ENCODE data around the gene EIPR1. TPM values are rescaled to one million over a fixed set of nuclear protein-coding genes. Genes with fewer than 3 reads are reported as not detected.

The EIPR1 gene
- total RNA-seq, 4 donors from 2014 or later = 26.1 to 51.6 (median 40.0) TPM

GRCh38 chr2:3418766-3419404 is 41.3 kb upstream of the EIPR1 start:
- Histone ChIP-seq H3K27me3 (no peaks in the 10 kb centered on the region), H3K27ac (no peak overlapping the region), H3K4me3 (replicated peaks in 1 of 3) (no peak overlapping the region), H3K4me1 (peaks cover 10 to 13% of the 10 kb centered on the region in 2 donors), H3K36me3 (peaks cover 5 to 20% of the 10 kb centered on the region in 2 donors), H3K9me3 (no peaks in the 10 kb centered on the region)
- WGBS, 2 donors = 89 to 90% methylated on average over 11 of the region's 11 CpGs
- TF ChIP-seq CTCF (IDR thresholded peaks at IDR 0.05) (no peak), POLR2A (IDR thresholded peaks at IDR 0.05) (no peak)
- intact Hi-C loops (cut with DNase I) = no loop called here
- DNase-seq = no peak

- TF ChIP-seq POLR2A (IDR thresholded peaks at IDR 0.05) (no peak), CTCF (IDR thresholded peaks at IDR 0.05) (no peak)
- intact Hi-C loops (cut with DNase I) = no loop called here
- H3K9me3 ChIP-seq = no peaks in the 10 kb centered on the region
- WGBS, 2 donors = 39 to 69% methylated on average over 25 of the region's 25 CpGs
- no peaks in the 10 kb centered on the region for H3K36me3 ChIP-seq
- H3K27ac ChIP-seq = peak overlapping the region; percentile 71 to 81 (median 80)
- peak; percentile 96 to 98 for DNase-seq
- H3K4me3 ChIP-seq (replicated peaks in 1 of 3) = no peak overlapping the region
- H3K27me3 ChIP-seq = no peaks in the 10 kb centered on the region
- peaks cover 22 to 29% of the 10 kb centered on the region in 2 donors for H3K4me1 ChIP-seq
Measured at GRCh38 chr2:3414133-3414860, 36.7 kb upstream of the EIPR1 start.

GRCh38 chr2:3413697-3414096 is 36.1 kb upstream of the EIPR1 start:
- no peak for DNase-seq
- Histone ChIP-seq H3K36me3 (no peaks in the 10 kb centered on the region), H3K4me1 (peaks cover 22 to 29% of the 10 kb centered on the region in 2 donors), H3K27ac (peak overlapping the region; percentile 71 to 81 (median 80)), H3K4me3 (replicated peaks in 1 of 3) (no peak overlapping the region), H3K27me3 (no peaks in the 10 kb centered on the region), H3K9me3 (no peaks in the 10 kb centered on the region)
- WGBS, 2 donors = 97 to 98% methylated on average over 4 of the region's 4 CpGs
- TF ChIP-seq CTCF (IDR thresholded peaks at IDR 0.05) = no peak
- no peak for TF ChIP-seq POLR2A (IDR thresholded peaks at IDR 0.05)
- intact Hi-C loops (cut with DNase I) = no loop called here

GRCh38 chr2:3411103-3411502 is 33.5 kb upstream of the EIPR1 start:
- intact Hi-C loops (cut with DNase I) = no loop called here
- H3K27me3 ChIP-seq = no peaks in the 10 kb centered on the region
- WGBS, 2 donors = 85 to 89% methylated on average over 3 of the region's 3 CpGs
- H3K4me1 ChIP-seq = peaks cover 25 to 39% of the 10 kb centered on the region in 2 donors
- DNase-seq = no peak
- H3K9me3 ChIP-seq = no peaks in the 10 kb centered on the region
- H3K36me3 ChIP-seq = no peaks in the 10 kb centered on the region
- no peak overlapping the region for H3K4me3 ChIP-seq (replicated peaks in 1 of 3)
- TF ChIP-seq CTCF (IDR thresholded peaks at IDR 0.05) (no peak), POLR2A (IDR thresholded peaks at IDR 0.05) (no peak)
- no peak overlapping the region for H3K27ac ChIP-seq

- TF ChIP-seq POLR2A (IDR thresholded peaks at IDR 0.05) (no peak), CTCF (IDR thresholded peaks at IDR 0.05) (no peak)
- H3K4me3 ChIP-seq (replicated peaks in 1 of 3) = no peak overlapping the region
- 91 to 96% methylated on average over 12 of the region's 12 CpGs for WGBS, 2 donors
- no peaks in the 10 kb centered on the region for H3K27me3 ChIP-seq
- intact Hi-C loops (cut with DNase I) = no loop called here
- H3K27ac ChIP-seq = no peak overlapping the region
- H3K9me3 ChIP-seq = no peaks in the 10 kb centered on the region
- no peaks in the 10 kb centered on the region for H3K36me3 ChIP-seq
- DNase-seq = no peak
- H3K4me1 ChIP-seq = peaks cover 31 to 48% of the 10 kb centered on the region in 2 donors
Measured at GRCh38 chr2:3409627-3410170, 32.1 kb upstream of the EIPR1 start.
